NCI-H2196 (cell line): Measurements from ENCODE around the gene FARP1.

Experiments
- DNase-seq: peaks from one replicate; lab custom pipeline; 2025; ENCODE audit not compliant: unreplicated experiment; lab: John Stamatoyannopoulos, UW

Gene FARP1

DNA sequence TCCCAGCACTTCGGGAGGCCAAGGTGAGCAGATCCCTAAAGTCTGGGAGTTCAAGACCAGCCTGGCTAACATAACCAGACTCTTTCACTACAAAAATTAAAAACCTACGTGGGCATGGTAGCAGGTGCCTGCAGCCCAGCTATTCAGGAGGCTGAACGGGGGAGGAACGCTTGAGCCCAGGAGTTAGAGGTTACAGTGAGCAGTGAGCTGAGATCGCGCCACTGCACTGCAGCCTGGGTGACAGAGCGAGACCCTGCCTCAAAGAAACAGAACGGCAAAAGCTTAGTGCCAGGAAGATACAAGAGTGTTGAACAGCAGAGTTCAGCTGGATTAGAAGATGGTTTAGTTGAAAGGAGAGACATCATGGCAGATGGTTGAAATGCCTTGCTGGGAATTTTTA lies 58.3 kb downstream of the FARP1 start:
- no peak for DNase-seq

DNA sequence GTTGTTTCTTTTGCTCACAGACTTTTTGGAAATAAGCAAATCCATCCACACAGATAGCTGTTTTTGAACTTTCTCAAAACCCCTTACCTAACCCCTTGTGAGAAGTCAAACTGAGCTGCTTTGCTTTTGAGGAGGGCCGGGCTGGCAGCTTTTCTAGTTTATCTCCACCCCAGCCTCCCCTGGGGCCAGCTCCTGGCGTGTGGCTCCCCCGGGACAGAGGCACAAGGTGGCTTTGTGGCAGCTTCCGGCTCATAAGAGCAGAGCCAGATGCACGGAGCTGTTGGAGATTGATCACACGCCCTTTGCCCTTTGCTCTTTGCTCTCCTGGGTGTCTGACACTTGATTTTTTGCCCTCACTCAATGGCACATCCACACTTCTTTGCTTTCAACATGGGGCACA lies 59.1 kb downstream of the FARP1 start:
- no peak for DNase-seq

DNA sequence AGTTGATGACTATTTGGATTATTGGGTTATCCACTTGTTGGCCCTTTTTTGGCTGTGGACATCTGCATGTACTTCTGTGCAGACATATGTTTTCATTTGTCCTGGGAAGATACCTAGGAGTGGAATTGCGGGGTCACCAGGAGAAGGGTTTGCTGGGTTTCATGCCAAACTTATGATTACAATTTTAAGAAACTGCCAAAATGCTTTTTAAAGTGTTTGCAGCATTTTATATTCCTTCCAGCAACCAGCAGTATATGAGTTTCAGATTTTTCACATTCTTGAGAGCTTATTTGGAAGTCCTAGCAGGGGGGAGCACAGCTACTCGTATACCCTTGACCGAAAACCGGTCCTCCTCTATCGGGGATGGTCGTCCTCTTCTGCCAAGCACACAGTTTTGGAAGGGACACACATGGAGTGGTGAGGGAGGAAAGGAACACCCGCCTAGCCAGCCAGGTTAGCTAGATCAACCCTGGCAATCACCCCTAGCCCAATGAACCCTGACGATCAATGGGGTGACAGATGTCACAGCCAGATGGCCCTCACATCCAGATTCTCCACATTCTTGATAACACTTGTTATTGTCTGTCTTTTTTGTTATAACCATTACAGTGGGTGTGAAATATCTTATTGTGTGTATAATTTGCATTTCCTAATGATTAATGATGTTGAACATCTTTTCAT lies 60.9 kb downstream of the FARP1 start:
- no peak for DNase-seq

DNA sequence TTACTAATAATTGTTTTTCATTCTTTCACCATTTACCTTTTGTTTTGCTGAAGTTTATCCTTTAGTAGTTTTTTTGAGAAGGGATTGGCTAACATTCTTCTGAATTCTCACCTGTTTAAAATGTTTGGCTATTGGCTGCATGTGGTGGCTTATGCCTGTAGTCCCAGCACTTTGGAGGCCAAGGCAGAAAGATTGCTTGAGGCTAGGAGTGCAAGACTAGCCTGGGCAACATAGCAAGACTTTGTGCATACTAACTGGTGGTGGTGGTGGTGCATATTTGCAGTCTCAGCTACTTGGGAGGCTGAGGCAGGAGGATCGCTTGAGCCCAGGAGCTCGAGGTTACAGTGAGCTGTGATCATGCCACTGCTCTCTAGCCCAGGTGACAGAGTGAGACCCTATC lies 61.7 kb downstream of the FARP1 start:
- no peak for DNase-seq

DNA sequence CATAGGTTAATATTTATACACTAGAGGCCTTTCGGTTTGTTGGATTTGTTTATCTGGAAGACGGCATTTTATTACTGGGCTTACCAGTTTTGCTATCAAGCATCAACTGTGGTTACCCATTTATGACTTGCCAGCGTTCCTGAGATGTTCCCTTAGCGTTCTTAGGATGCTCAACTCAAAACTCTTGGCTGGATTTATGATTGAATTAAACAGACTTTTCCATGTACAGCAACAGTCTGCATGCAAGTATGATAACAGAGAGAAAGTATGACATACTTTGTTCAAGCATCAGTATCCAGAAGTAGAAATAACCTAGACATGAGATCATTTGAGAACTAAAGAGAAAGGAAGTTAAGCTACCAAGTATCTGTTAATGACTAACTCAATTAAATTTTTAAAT lies 64.1 kb downstream of the FARP1 start:
- DNase-seq = no peak

DNA sequence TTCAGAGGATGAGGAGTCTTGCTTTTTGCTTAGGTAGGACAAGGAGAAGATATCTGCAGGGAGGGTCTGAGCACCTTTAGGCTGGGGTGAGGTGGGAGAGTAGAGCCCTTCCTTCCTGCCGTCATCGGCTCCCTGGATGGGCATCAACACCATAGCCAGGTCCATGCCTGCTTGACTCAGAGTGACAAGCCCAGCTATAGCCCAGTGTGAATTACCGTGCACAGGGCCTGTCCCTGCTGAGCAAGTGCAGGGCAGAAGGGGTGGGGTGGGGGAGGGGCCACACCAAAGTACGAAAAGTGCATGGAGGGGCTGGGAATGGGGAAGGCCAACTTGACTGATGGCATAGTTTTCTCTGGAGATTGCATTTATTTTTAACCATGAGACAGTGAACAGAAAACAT lies 64.5 kb downstream of the FARP1 start:
- no peak for DNase-seq

DNA sequence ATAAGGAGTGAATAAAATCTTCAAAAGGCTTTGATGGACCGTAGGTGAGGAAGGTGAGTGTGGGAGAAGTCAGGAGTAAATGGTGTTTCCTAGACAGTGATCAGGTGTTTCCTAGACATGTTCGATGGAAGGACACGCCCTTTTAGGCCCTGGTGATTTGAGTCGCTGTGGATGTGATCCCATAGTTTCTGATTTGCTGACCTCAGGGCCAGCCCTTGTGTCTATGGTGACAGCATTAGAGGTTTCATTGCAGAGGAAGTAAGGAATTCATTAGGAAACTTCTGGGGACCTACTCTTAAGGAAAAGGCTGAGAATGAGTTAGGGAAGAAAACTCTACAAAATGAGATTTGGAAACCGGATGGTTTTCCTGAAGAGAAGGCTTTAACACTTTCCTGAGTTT lies 65.7 kb downstream of the FARP1 start:
- no peak for DNase-seq

DNA sequence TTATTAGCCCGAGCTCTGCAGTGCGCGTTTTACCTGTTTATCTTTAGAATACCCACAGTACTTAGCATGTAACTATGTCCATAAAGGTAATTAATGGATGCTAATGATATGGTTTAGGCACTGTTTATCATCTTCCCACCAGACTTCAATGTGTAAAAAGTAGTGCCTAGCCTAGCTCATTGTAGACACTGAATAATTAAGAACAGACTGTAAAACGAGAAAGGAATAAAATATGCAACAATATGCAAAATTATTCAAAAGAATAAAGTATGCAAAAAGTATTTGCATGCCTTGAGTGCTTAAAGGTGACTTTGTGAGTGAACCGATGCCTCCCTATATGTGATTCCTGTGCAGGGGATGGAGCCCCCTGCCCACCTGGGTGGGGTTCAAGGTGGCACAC lies 69.9 kb downstream of the FARP1 start:
- no peak for DNase-seq

DNA sequence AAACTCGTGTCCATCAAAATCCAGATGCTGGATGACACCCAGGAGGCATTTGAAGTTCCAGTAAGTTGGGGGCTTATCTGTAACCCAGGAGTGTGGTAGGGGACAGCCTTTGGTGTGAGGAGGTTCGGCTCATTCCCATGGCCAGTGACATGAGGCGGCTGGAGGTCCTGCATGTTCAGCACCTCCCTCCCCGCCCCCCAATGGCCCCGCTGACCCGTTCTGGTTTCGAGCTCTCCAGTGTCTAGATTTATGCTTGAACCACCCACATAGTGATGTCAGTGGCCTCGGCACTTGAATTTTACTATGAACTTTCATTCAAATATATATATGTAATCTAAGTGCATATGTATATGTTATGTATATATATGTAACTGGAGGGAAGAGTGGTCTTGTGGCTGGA lies 70.5 kb downstream of the FARP1 start:
- DNase-seq = no peak

DNA sequence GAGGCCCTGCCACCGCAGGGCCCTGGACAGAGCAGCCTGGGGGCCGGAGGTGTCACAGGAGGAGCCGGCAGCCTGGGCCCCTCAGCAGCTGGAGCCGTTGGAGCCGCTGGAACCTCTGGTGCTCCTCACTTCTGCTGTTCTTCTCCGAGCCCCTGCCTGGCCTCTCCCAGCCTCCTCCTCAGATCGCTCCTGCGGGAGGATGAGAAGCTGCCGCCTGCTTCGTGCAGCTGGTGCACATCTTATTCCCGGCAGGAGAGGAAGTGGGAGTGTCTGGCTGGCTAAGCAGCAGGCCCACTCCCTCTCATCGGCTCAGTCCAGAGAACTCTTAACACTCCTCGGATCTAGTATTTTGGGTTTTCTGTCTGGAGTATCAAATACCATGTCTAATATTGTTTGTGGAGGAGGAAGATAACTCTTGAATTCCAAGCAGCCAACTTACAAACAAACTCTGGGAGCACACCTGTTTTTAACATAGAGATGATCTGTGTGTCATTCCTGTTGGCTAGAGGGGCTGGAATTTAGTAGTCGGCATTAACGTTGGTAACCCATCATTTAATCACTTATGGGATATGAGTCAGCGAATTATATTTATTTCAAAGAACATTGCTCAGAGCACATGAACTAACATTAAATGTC lies 71.2 kb downstream of the FARP1 start:
- DNase-seq = no peak

DNA sequence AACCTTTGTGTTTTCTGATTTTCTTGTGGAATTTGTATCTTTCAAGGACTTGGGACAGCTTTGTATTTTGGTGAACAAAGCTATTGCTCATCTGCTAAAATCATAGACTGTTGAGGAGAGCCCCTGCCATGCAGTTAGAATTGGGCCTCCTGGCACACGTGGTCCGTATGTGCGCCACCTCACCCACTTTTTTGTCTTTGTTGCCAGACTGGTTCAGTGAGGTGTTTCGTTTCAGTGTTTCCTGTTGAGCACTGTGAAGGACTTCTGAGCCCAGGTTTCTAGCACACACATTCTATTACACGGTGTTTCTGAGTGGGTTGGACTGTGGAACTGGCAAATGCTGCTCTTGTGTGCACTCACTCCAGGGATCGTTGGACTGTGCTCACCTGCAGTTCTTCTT lies 71.8 kb downstream of the FARP1 start:
- peak; percentile 25 for DNase-seq

DNA sequence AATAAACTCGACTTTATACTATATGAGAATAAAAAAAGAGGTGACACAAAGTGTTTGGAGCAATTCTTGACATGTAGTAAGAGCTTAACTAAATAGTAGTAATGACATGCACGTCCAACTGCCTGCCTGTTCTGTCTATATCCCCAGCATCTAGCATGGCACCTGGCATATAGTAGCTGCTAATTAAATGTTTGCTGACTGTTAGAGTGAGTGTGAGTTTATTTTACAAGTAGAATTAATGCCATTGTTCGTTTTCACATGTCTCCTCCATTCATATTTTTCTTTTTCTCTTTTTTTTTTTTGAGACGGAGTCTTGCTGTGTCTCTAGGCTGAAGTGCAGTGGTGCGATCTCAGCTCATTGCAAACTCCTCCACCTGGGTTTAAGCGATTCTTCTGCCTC lies 72.6 kb downstream of the FARP1 start:
- DNase-seq = no peak

DNA sequence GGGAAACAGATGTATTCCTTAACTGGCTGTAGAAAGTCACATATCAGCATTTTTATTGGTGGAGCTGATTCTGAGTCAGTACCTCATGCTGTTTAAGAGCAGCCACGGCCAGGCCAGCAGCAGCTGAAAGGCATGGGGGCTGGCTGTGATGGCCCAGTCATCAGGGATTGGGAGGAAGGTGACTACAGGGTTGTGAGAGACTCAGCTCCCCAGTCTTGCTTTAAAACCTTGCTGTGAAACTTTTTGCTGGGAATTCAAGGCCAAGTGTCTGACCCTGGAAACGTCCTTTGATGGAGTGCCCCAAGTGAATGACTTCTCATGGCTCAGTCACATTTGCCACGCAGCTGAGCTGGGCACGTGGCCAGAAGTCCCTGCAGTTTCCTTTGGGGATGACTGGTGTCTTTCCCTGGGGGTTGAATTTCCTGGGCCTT lies 73.3 kb downstream of the FARP1 start:
- DNase-seq = no peak

DNA sequence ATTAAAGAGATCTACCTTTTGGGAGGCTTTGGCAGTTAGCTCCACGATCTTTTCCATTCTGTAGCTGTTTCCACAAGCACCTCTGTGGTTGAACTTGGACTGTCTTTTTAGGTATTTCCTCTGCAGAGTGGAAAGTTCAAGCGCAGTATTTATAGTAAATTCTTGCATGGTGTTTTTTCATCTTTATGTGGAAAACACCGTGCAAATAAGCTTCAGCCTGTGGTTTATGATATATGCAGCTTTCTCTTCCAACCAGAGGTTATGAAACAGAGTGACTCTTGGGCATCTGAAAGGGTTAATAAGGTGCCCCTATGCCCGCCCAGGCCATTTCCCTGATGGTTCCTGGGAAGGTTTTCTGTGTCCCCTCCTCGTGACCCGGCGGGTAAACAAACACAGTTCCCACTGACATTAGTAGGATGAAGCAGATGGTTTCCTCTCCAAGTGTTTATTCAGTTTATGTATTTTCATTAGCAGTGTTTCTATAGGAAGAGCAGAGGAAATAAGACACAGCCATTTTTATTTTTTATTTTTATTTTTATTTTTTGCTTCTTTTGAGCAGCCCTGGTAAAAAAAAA lies 73.9 kb downstream of the FARP1 start:
- DNase-seq = no peak

DNA sequence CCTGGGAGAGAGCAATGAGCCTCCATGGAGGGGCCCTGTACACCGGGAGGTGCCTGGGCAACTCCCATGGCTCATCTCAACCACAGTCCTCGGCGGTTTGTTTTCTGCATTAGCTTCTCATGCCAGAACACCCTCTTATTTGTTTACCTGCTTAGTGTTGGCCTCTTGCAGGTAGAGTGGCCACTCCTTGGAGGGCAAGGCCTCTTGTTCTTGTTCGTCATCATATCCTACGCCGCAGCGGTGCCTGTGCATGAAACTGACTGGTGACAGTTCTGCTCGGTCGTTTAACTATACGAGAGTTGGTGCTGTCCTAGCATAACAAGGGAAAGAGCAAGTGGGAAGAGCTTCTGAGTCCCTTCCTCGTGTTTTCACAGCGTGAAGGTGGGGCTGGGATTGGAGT lies 74.7 kb downstream of the FARP1 start:
- no peak for DNase-seq

DNA sequence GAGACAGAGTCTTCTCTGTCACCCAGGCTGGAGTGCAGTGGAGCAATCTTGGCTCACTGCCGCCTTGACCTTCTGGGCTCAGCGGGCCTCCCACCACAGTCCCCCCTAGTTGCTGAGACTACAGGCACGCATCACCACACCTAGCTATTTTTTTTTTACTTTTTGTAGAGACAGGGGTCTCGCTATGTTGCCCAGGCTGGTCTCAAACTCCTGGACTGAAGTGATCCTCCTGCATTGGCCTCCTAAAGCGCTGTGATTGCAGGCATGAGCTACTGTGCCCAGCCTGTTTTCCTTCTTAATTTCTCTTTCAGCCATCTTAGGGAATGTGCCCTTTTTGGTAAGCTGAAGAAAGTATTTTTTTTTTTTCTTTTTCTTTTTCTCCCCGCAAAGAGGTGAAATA lies 76.8 kb downstream of the FARP1 start:
- DNase-seq = no peak

DNA sequence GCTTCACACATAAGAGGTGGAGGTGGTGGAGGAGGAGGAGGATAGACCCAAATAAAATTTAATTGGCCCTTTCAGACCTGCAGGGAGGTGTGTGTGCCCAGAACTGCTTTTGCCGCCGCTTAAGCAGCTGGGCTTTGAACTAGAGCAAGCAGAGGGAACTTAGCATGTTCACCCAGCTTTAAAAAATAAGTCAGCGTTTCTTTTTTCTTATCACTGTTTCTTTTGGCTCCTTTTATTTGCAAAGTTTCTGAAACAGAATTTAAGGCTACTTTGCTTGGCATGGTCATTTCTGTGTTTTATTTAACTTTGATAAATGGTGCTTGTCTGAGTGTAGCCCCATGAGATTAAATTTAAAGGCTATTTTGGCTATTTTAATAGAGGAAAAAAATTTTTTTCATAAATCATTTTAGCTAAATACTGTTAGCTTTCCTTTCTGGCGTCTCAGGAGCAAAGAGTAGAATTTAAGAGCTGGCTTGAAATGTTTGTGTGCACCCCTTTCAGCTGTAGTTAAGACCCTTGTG lies 77.4 kb downstream of the FARP1 start:
- DNase-seq = no peak

DNA sequence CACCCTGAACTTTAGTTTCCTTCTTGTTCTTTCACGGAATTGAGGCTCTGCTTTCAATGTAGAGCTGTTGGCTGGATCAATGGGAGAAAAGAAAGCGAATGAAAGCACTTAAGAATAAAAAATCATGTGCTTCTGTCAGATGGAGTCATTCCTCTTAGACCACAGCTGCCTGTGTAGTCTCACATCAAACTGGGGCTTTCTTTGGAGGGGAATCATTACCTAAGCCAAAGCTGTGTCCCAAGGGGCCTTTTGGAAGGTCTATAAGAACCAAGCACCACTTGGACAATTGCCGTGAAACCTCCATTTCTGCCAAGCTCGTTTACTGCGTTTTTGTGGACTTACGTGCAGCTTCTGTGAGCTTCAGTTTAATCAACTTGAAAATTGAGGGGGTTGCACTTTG lies 78.3 kb downstream of the FARP1 start:
- no peak for DNase-seq

DNA sequence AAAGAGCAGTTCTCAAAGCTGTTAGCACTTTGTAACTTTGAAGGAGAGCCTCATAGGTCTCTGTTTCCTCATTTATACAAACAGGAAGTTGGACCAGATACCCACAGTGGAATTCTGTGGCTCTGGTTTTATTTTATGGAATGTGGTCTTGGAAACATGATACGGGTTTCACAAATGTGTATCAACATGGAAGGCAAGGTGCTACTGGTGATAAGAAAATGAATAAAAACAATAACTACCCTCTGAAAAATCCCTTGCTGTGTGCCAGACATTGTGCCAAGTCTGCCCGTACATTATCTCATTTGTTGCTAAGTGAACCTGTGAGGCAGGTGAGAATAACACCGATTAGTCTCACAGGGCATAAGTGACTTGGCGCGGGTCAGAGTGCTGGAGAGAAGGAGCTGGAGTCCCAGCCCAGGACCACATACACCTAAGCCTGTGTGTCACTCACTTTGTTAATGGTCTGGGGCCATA lies 79.2 kb downstream of the FARP1 start:
- DNase-seq = no peak

DNA sequence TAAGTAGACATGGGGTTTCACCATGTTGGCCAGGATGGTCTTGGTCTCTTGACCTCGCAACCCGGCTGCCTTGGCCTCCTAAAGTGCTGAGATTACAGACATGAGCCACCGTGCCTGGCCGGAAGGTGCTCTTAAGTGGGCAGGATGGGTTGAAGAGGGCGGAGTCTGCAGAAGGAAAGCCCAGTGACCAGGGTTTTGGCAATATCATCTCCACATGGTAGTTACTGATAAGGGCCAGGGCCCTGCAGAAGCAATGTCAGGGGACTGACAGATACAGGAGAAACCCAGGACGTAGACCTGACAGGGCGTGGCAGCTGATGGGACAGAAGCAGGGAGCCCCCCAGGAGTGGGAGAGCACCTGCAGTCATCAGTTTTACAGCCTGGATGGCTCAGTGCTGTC lies 79.9 kb downstream of the FARP1 start:
- no peak for DNase-seq

DNA sequence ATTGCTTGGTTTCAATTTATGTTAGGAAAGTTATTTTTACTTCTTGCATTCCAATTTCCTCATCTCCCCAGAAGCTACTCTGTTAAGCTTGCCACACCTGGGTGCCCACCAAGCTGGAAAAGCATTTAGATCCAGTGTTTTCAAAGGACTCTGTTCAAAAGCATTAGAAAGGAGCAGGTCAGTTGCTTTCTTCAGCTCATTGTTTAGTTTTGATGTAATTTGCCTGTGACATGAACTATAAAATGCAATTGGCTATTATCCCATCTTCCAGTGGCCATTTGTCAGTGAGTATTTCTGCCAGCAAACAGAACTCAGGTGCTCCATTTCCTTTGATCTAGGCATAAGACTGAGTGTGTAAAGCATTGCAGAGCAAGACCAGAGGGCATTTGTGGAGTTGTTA lies 80.8 kb downstream of the FARP1 start:
- no peak for DNase-seq

DNA sequence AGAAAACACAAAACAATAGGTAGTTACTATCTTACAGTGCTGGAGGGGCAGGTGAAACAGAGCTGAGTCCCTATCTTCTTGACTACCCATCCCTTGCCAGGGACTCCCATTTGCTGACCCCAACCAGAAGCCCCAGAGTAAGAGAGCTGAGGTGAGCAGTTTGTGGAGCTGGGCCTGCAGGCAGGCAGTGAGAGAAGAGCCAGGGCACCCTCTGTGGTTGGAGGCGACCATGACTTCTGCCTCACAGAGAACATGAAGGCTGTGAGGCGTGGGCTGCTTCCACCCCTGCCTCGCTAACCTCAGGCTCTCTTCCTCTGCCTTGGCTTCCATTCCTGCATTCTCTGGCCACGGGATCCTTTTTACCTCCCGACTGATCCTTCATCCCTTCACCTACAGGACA lies 81.7 kb downstream of the FARP1 start:
- DNase-seq = no peak
